GM21529 (cell line): ENCODE data around the gene GALE.
"Not testable (repeated sequence)": the region's sequence is repeated elsewhere in the genome, so short reads cannot be mapped to it uniquely, and the experiment has no call there.

Experiments
- ATAC-seq: cut with Tn5 transposase; IDR thresholded peaks from one replicate; pipeline ENCODE4 v1.9.1; 2021; ENCODE audit not compliant: unreplicated experiment

The GALE gene

DNA sequence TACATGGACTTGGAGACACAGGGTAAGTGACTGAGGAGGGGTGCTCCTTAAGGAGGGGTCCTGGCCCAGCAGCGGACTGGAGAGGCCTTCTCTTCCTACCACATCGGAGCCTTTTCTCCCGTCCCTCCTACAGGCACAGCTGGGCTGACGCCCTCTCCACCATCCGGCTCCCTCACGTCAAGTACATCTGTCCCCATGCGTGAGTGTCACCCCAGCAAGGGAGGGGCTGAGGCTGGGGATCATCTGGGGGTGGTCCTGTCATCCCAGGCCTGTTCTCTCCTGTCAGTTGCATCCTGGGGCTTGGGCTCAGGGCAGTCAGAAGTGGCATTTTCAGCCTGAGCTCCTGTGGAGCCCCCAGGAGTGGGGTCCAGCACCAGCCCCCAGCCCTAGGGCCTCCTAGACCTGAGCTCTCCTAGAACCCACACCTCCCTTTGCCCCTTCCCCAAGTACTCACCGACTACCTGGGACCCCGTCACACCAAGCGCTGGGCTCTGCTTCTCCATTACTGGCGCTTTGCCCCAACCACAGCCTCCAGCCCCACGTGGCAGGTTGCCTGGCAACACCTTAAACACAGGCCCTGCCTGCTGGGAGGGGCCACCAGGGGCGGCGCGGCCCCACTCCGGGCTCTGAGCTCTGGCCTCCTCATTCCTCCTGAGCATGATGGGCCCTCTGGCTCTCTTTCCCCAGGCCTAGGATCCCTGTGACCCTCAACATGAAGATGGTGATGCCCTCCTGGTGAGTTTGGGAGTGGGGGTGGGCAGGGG is 7.4 kb downstream of the GALE start:
- ATAC-seq, result no peak

DNA sequence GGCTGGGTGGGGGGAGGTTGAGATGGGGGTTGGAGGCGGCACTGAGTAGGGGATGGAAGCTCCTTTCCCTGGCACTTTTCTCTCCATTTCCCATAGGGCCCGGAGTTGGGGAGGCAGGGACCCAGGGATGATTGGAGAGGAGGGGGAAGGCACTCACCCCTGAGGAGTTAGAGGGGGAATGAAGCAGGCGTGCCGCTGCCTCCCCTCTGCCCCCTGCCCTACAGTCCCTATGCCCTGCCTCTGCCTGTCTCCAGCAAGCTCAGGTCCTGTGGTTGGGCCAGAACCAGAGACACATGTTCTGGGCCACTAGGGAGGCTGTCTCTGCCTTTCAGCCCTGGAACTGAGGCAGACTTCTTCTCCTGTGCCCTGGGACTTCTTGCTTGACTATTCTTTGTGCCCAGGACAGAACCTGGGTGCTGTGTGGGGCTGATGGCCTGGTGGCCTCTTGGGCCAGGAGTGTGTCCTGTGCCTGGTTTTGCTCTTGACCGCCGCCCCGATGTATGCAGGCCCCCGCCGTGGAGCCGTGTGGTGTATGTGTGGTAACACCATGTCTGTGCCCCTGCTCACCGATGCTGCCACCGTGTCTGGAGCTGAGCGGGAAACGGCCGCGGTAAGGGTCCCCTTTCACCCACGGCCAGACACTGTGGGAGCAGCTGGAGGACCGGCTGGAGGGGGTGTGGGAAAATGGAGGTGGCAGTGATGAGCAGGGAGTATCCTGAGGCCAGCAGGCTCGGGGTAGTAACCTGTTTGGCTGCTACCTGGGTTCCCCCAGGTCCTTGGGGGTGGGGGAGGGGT is 8.2 kb downstream of the GALE start:
- no peak for ATAC-seq

DNA sequence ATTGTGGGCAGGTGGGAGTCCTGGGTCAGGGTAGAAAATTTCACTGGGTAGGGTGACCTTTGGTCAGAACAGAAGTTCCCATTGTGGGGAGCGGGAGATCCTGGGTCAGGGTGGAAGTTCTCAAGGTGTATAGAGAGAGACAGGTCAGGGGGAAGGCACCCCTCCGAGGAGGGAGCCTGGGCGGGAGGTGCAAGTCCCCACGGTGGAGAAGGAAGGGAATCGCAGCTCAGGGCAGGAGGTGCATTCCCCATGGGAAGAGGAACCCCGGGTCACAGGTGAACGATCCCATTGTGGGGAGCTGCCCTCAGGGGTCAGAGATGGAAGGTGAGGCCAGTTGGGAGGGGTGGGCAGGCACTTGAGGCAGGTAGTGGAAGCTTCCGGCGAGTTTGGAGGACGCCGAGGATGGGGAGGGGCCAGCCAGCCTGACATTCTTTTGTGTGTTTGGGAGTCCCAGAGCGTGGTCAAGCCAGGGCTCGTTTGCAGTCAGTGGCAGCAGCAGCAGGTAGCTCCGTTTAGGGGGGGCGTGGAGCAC is 9.0 kb downstream of the GALE start:
- ATAC-seq, result no peak

DNA sequence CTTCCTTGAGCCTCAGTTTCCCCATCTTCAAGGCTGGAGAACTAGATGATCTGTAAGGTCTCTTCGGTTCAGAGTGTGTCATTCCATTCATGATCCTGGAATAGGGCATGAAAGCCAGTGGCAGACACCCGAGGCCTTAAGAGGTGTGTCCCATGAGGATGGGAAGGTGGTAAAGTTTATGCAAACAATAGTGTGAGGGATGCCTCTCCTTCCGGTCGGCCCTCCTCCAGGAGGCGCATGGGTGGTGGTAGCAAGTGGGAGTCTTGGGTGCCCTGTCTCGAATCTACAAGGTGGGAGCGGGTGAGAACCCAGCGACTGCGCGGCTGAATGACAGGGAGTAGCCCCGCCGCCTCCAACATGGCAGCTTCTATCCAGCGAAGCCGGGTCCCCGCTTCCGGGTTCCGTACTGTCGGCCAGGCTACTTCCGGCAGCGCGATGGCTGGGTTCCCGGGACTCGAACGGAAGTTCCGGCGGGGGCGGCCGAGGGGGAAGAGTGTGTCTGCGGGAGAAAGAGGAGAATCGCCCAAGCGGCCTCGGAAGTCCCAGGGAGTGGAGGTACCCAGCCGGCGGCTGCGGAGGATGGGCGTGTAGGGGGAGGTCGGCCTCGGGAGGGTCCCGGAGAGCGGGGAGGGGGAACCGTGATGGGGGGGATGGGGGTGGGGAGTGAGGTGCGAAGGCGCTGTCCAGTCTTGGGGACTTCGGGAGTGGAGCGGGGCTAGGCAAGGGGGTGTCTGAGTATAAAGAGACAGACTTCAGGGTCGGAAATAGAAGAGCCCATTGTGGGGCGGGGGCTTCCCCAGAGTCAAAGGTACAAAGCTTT is 9.6 kb downstream of the GALE start, which contains the start of gene LYPLA2:
LYPLA2 (plus strand) TSS at position 450 of the 820 bp plus-strand sequence. CDS start 1,538 bp downstream, outside the sequence.
- ATAC-seq, result peak; percentile 74

- ATAC-seq, result no peak
These were observed 11.9 kb downstream of the GALE start for GRCh38 chr1:23788695-23789094.

DNA sequence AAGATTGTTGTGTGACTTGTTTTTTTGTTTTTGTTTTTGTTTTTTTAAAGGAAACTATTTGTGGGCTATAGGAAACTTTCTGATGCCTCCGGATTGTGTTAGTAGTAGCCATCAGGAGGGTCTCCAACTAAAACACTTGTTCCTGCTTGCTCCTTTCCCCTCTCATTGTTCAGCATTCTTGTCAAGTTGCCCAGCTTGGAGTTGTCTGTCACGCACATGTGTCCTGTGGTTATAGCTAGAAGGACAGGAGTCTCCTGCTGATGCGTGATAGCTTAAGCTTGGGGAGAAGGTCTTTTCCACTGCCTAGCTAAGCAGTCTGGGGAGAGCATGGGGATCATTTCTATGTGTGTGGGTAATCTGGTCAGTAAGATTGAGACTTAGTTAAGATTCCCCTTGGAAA is 12.9 kb downstream of the GALE start:
- ATAC-seq, result no peak

DNA sequence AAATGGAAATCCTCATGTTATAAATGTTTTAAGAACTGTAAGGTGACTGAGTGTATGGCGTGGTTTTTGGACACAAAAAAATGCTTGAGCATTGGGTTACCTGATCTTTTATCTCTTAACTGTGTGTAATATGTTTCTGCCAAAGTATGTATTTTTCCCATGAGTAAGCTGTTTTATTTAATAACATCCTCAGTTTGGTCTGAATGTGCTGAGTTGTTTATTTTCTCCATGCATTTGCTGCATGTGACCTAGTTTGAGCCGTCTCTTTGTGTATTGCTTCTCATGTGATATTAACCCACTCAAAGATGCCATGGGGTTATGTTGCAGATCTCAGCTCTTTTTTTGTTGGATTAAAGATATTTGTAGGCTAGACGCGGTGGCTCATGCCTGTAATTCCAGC is 15.7 kb downstream of the GALE start:
- no peak for ATAC-seq

DNA sequence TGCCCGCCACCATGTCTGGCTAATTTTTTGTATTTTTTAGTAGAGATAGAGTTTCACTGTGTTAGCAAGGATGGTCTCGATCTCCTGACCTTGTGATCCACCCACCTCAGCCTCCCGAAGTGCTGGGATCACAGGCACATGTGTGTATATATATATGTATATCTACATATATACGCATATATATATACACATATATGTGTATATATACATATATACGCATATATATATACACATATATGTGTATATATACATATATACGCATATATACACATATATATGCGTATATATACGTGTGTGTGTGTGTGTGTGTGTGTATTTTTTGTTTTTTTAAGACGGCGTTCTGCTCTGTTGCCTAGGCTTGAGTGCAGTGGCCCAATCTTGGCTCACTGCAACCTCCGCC is 17.4 kb downstream of the GALE start:
- ATAC-seq, result not testable (repeated sequence)

DNA sequence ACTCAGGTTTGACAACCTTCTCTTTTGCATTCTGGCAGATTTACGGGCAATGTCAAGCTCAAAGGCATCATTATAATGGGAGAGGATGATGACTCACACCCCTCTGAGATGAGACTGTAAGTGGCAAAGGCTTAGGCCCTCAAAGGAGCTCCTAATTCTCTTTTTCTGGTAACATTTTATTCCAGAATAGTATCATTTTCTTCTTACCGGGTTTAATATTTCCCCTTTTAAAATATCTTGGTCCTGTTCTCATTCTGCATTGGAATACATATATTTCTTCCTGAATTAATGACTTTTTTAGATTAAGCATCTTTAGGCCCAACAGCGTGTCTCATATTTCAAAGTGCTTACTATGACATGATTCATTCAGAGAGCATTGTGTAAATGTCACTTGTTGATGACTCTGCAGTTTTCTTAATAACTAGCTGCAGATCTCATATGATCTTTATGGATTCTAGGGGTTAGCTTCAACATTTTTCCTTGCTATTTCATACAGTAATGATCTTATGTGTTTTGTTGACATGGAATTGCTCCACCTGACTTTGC is 20.7 kb downstream of the GALE start:
- ATAC-seq, result no peak

DNA sequence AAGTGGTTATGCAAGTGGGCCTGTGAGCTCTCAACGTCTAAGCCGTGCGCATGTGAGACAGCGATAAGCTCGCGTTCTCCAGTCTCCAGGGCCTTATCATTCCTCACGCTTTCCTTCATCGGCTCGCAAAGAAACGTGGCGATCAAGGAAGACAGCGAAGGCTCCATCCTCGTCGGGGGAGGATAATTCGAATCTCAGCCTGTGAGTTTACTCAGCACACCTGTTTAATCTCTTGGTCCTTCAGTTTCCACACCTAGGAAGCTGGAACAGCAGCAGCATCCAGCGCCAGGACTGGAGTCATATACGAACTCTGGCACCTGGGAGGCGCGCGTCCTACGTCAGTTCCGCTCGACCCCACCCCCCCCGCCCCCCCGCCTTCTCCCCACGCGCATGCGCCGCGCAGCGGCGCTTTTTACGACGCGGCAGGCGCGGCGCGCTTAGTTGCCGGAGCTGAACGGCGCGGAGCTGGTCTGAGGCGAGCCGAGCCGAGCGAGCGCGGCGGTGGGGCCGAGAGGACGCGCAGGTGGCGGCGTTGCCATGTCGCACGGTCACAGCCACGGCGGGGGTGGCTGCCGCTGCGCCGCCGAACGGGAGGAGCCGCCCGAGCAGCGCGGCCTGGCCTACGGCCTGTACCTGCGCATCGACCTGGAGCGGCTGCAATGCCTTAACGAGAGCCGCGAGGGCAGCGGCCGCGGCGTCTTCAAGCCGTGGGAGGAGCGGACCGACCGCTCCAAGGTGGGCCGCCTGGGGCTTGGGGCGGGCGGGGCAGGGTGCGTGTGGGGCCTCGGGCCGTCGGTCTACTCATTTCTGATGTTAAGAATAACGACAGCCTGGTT is 22.4 kb downstream of the GALE start, which contains the start of gene PITHD1:
PITHD1 (plus strand) TSS at position 440 of the 836 bp plus-strand sequence; CDS start at position 538, 98 bp downstream.
- ATAC-seq, result peak; percentile 65

GRCh38 chr1:23776217-23776616 is 24.3 kb downstream of the GALE start:
- ATAC-seq, result no peak

DNA sequence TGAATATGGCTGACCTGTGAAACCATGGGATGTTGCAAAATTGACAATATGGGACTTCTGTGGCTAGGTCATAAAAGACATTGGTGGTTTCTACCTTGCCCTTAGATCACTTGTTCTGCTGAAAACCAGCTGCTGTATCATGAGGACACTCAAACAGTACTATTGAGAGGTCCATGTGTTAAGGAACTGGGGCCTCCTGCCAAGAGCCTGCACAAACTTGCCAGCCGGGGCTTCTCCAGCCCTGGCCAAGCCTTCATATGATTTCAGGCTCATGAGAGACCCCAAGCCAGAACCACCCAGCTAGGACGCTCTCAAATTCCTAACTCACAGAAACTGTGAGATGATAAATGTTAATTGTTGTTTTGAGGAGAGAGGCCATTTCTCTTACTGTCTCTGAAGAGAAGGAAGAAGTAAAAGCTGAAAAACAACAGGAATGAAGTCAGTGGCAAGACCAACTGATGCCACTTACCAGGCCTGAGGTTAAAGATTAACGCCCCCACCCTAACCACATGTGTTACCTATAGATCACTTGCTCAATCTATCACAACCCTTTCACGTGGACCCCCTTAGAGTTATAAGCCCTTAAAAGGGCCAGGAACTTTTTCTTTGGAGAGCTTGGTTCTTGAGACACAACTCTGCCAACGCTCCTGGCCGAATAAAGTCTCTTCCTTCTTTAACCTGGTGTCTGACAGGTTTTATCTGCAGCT is 26.2 kb downstream of the GALE start:
- no peak for ATAC-seq

- ATAC-seq, result no peak
These were observed 27.7 kb downstream of the GALE start for GRCh38 chr1:23772854-23773242.

- peak; percentile 63 for ATAC-seq
These were observed 28.3 kb downstream of the GALE start for GRCh38 chr1:23772049-23772853.

- ATAC-seq, result no peak
These were observed 31.8 kb downstream of the GALE start for GRCh38 chr1:23768733-23769132.

DNA sequence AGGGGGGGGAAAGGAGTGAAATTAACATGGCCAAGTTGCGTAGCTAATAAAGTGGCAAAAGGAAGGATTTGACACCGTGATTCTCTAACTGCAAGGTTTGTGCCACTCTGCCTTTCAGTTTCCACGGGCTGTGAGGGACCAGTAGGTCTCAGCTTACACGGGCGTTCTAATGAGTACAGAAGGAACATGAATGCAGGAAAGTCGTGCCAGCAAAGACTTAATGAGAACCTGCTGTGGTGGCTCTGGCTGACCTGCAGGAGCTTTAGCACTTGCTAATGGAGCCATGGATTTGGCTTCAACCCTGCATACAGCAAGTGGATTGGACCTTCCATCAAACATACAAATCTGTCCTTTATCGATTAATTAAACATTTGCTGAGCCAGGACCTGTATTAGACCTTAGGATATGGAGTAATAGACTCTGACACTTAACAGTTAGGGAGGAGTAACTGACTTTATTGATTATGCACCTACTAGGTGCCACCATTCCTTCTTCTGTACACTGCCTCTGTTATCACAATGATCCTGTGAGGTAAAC is 37.4 kb downstream of the GALE start:
- no peak for ATAC-seq

DNA sequence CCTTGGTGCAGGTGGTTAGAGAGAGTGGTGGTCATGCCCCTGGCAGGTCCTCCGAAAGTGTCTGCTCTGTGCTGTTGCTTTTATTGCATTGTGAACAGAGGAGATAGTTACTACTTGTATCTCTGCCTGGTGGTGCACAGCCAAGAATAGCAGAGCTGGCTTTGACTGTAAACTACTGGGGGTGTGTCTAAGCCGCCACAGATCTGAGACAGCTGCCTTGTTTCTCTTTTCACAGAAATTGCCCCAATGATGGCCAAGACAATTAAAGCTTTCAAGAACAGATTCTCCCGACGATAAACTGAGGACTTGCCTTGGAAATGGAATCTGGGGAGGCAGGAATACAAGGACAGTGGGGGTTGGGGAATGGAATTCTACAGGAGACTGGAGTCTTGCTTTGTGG is 41.3 kb downstream of the GALE start:
- no peak for ATAC-seq

DNA sequence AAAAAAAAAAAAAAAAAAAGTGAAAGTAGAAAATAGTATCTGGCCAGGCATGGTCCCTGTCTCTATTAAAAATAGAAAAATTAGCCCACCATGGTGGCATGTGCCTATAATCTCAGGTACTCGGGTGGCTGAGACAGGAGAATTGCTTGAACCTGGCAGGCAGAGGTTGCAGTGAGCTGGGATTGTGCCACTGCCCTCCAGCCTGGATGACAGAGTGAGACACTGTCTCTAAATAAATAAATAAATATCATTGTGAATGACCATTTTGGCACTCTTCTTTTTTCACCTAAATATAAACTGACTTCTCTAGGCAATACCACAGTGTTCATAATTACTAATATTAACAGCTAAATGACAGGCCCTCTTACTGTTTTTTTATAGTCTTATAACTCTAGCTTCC is 42.7 kb downstream of the GALE start:
- ATAC-seq, result no peak
